ENCODE measurements around the gene JMJD1C.

GRCh38 chr10:63255316-63255715 is 210.5 kb downstream of the JMJD1C start:
- TF ChIP-seq CTCF (IDR thresholded peaks at IDR 0.05) (no peak), POLR2A (IDR thresholded peaks at IDR 0.05) (no peak)

Measured in adrenal gland (tissue), 5 donors.